Erythroblast (primary cell): ENCODE results near the gene PDE10A.
"Not testable (repeated sequence)": the region's sequence is repeated elsewhere in the genome, so short reads cannot be mapped to it uniquely, and the experiment has no call there.

Experiments used
- DNase-seq, 2 experiments: peaks; one replicate each; lab custom pipeline; 2025; lab: John Stamatoyannopoulos, UW
- GATA1 ChIP-seq: IDR thresholded peaks from 2 replicates; pipeline ENCODE4 v1.6.1; 2011; ENCODE audit warnings: low read depth, mild to moderate bottlenecking, control low read depth, low read length, moderate library complexity
- POLR2A ChIP-seq: IDR thresholded peaks from 2 replicates; pipeline ENCODE4 v1.6.1; 2011; ENCODE audit warnings: mild to moderate bottlenecking, low read length

Gene PDE10A

GRCh38 chr6:165636402-165637048 is 26.5 kb downstream of the PDE10A start:
- no peak for TF ChIP-seq POLR2A
- no peak for TF ChIP-seq GATA1
- no peak for DNase-seq

- no peak for DNase-seq
- TF ChIP-seq GATA1 (no peak), POLR2A (no peak)
These were observed 27.1 kb downstream of the PDE10A start for GRCh38 chr6:165635965-165636364.

GRCh38 chr6:165634101-165634880 is 28.8 kb downstream of the PDE10A start:
- no peak for TF ChIP-seq POLR2A

GRCh38 chr6:165632194-165632593 is 30.8 kb downstream of the PDE10A start:
- no peak for DNase-seq
- no peak for TF ChIP-seq GATA1
- no peak for TF ChIP-seq POLR2A

More at GRCh38 chr6:165634101-165634880, 28.8 kb downstream of the PDE10A start:
- no peak for DNase-seq

- no peak for DNase-seq
- TF ChIP-seq GATA1 (no peak), POLR2A (no peak)
These were observed 32.5 kb downstream of the PDE10A start for GRCh38 chr6:165630544-165630953.

- no peak for DNase-seq
- TF ChIP-seq GATA1: no peak
- no peak for TF ChIP-seq POLR2A
These were observed 34.1 kb downstream of the PDE10A start for GRCh38 chr6:165628955-165629354.

GRCh38 chr6:165627366-165627765 is 35.7 kb downstream of the PDE10A start:
- no peak for DNase-seq
- no peak for TF ChIP-seq POLR2A
- TF ChIP-seq GATA1: no peak

GRCh38 chr6:165626711-165627110 is 36.3 kb downstream of the PDE10A start:
- no peak for DNase-seq
- TF ChIP-seq GATA1 (no peak), POLR2A (no peak)

- DNase-seq: no peak
- no peak for TF ChIP-seq POLR2A
- TF ChIP-seq GATA1: no peak
These were observed 38.0 kb downstream of the PDE10A start for GRCh38 chr6:165624871-165625639.

GRCh38 chr6:165621940-165622339 is 41.1 kb downstream of the PDE10A start:
- no peak for DNase-seq
- no peak for TF ChIP-seq GATA1
- TF ChIP-seq POLR2A: no peak

- not testable (repeated sequence) for DNase-seq
These were observed 44.1 kb downstream of the PDE10A start for GRCh38 chr6:165618891-165619290.

GRCh38 chr6:165618241-165618640 is 44.8 kb downstream of the PDE10A start:
- no peak for TF ChIP-seq POLR2A
- TF ChIP-seq GATA1: no peak
- DNase-seq: no peak

- TF ChIP-seq GATA1: no peak
- TF ChIP-seq POLR2A: no peak
- no peak for DNase-seq
These were observed 45.5 kb downstream of the PDE10A start for GRCh38 chr6:165617528-165617927.

GRCh38 chr6:165616116-165616515 is 46.9 kb downstream of the PDE10A start:
- TF ChIP-seq GATA1: no peak
- no peak for TF ChIP-seq POLR2A
- no peak for DNase-seq
